OCI-LY3 (cell line): ENCODE results near the gene PHOSPHO1.

Experiments used
- EZH2phosphoT487 ChIP-seq: fragments of 200-600 bp; shearing (Covaris generic); IDR thresholded peaks from 2 replicates; pipeline ENCODE4 v1.6.1; 2018; ENCODE audit warnings: antibody characterized with exemption, mixed run types, low read depth
- TF ChIP-seq, protein P1 (sequence below): fragments of 200-600, 300-600 bp; sonication (generic); IDR thresholded peaks from 2 replicates; pipeline ENCODE4 v1.5.1; 2014; ENCODE audit warnings: antibody characterized with exemption, low read length, low read depth

DNA sequence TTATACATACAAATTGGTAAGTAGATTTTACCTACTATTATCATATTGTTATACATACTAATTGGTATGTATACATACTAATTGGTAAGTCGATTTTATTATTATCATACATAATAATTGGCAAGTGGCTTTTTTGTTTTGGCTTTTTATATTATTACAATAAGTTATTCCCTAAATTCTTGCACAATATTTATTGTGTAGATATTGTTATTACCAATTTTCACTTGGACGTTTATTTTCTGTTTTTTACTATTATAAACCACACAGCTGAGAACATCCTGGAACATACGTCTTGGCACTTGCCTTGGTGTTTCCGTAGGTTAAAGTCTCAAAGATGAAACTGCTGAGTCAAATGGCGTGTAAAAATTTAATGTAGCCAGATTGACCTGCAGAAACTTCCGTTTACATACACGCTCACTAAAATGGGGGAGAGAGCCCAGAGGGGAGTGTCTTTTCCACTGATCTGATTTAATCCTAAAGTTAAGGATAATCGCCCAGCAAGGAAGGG, 39.1 kb downstream of the PHOSPHO1 start:
- TF ChIP-seq, protein P1, sequence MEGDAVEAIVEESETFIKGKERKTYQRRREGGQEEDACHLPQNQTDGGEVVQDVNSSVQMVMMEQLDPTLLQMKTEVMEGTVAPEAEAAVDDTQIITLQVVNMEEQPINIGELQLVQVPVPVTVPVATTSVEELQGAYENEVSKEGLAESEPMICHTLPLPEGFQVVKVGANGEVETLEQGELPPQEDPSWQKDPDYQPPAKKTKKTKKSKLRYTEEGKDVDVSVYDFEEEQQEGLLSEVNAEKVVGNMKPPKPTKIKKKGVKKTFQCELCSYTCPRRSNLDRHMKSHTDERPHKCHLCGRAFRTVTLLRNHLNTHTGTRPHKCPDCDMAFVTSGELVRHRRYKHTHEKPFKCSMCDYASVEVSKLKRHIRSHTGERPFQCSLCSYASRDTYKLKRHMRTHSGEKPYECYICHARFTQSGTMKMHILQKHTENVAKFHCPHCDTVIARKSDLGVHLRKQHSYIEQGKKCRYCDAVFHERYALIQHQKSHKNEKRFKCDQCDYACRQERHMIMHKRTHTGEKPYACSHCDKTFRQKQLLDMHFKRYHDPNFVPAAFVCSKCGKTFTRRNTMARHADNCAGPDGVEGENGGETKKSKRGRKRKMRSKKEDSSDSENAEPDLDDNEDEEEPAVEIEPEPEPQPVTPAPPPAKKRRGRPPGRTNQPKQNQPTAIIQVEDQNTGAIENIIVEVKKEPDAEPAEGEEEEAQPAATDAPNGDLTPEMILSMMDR, result no peak
- no peak for TF ChIP-seq EZH2phosphoT487
